A673 (cell line): Measurements from ENCODE around the gene ADAM12. TPM values are rescaled to one million over a fixed set of nuclear protein-coding genes. Genes with fewer than 3 reads are reported as not detected.

Experiments
- BruUV-seq: library from RNA; stranded (reverse); fragments of 400-500 nt; replicated peaks from 2 replicates; lab custom pipeline; 2021; lab: Mats Ljungman, UMichigan
- CTCF ChIA-PET: fragments of 300-600 bp; sonication (Branson Sonifier 250); formaldehyde crosslinking; loops from one replicate; lab custom pipeline; 2022; ENCODE audit warnings: antibody characterized with exemption; lab: Charles Lee
- POLR2A ChIA-PET: fragments of 300-600 bp; sonication (Branson Sonifier 250); formaldehyde crosslinking; loops from one replicate; lab custom pipeline; 2022; ENCODE audit warnings: antibody characterized with exemption; ENCODE audit not compliant: low non-redundant PET; lab: Charles Lee
- DNase-seq: peaks from one replicate; pipeline ENCODE4 v3.0.0-alpha.2; 2015; ENCODE audit warnings: low spot score
- H3K27ac ChIP-seq: fragments of 200-600 bp; sonication (generic); 2 replicates; pipeline ENCODE4 v1.5.1; 2016; ENCODE audit warnings: mixed run types, low read depth, mild to moderate bottlenecking, mixed read lengths, antibody characterized with exemption, low read length; ENCODE audit not compliant: poor library complexity, severe bottlenecking
- H3K27me3 ChIP-seq: fragments of 200-600 bp; sonication (generic); replicated peaks from 2 replicates; pipeline ENCODE4 v1.6.1; 2017; ENCODE audit warnings: mixed run types, low read depth, mild to moderate bottlenecking, mixed read lengths, antibody characterized with exemption, low read length; ENCODE audit not compliant: insufficient read depth, poor library complexity
- H3K36me3 ChIP-seq: fragments of 200-600 bp; sonication (generic); 2 replicates; pipeline ENCODE4 v1.6.1; 2016; ENCODE audit warnings: mixed run types, mild to moderate bottlenecking, mixed read lengths, antibody characterized with exemption, low read length; ENCODE audit not compliant: insufficient read depth, poor library complexity, severe bottlenecking
- H3K4me1 ChIP-seq: fragments of 200-600 bp; sonication (generic); 2 replicates; pipeline ENCODE4 v1.6.1; 2017; ENCODE audit warnings: mixed run types, mild to moderate bottlenecking, mixed read lengths, antibody characterized with exemption, low read length; ENCODE audit not compliant: insufficient read depth, poor library complexity, severe bottlenecking
- H3K4me3 ChIP-seq: fragments of 200-600 bp; sonication (generic); 2 replicates; pipeline ENCODE4 v1.5.1; 2016; ENCODE audit warnings: low read depth, mixed run types, mild to moderate bottlenecking, mixed read lengths, low read length; ENCODE audit not compliant: poor library complexity, severe bottlenecking
- H3K9me3 ChIP-seq: fragments of 200-600 bp; sonication (generic); 2 replicates; pipeline ENCODE4 v1.6.1; 2016; ENCODE audit warnings: mixed run types, low read depth, mild to moderate bottlenecking, mixed read lengths, antibody characterized with exemption, low read length; ENCODE audit not compliant: poor library complexity, severe bottlenecking
- CTCF ChIP-seq: fragments of 300-800, 200-600 bp; sonication (generic); conservative IDR thresholded peaks from 2 replicates; pipeline ENCODE4 v1.5.1; 2017; ENCODE audit warnings: low read depth, mild to moderate bottlenecking, antibody characterized with exemption, low read length, moderate library complexity, mixed read lengths
- EZH2 ChIP-seq: fragments of 200-600 bp; sonication (generic); IDR thresholded peaks from 2 replicates; pipeline ENCODE4 v1.6.1; 2017; ENCODE audit warnings: borderline replicate concordance, low read depth, mild to moderate bottlenecking, mixed read lengths, antibody characterized with exemption, low read length; ENCODE audit not compliant: poor library complexity, severe bottlenecking
- intact Hi-C: fragments of 100-400 bp; cut with micrococcal nuclease; formaldehyde crosslinking; loops from one replicate; pipeline ENCODE4 v1.10.0; 2022; ENCODE audit not compliant: unreplicated experiment
- total RNA-seq: library from RNA; stranded (reverse); gene quantifications from 2 replicates; pipeline ENCODE4 v1.2.3, GENCODE V29; 2021

The ADAM12 gene
- total RNA-seq, 1 experiment from 2014 or later = 0.17 TPM

- Histone ChIP-seq H3K9me3 (no peaks in the 10 kb centered on the region), H3K27me3 (no peaks in the 10 kb centered on the region), H3K4me1 (no peaks in the 10 kb centered on the region), H3K36me3 (no peaks in the 10 kb centered on the region), H3K27ac (no peak overlapping the region), H3K4me3 (no peak overlapping the region)
- no peak for TF ChIP-seq EZH2
- DNase-seq = no peak
- POLR2A ChIA-PET = no interaction called here
- CTCF ChIA-PET = no interaction called here
- intact Hi-C loops = no loop called here
- no TSS peak for BruUV-seq
These were observed 197.1 kb downstream of the ADAM12 start for GRCh38 chr10:126191192-126191591.

GRCh38 chr10:126188679-126189200 is 199.5 kb downstream of the ADAM12 start:
- ChIA-PET CTCF (no interaction called here), POLR2A (no interaction called here)
- no peaks in the 10 kb centered on the region for H3K9me3 ChIP-seq
- no peak for TF ChIP-seq CTCF
- no peak for DNase-seq
- intact Hi-C loops = no loop called here
- BruUV-seq = no TSS peak
- H3K36me3 ChIP-seq = no peaks in the 10 kb centered on the region
- no peak overlapping the region for H3K27ac ChIP-seq
- no peaks in the 10 kb centered on the region for H3K4me1 ChIP-seq
- no peak overlapping the region for H3K4me3 ChIP-seq
- peaks cover 6% of the 10 kb centered on the region for H3K27me3 ChIP-seq

GRCh38 chr10:126187399-126187798 is 200.9 kb downstream of the ADAM12 start:
- Histone ChIP-seq H3K27ac (no peak overlapping the region), H3K27me3 (peaks cover 6% of the 10 kb centered on the region), H3K4me1 (no peaks in the 10 kb centered on the region), H3K9me3 (no peaks in the 10 kb centered on the region), H3K4me3 (no peak overlapping the region), H3K36me3 (no peaks in the 10 kb centered on the region)
- POLR2A ChIA-PET = no interaction called here
- intact Hi-C loops = no loop called here
- no peak for DNase-seq
- TF ChIP-seq CTCF (no peak), EZH2 (no peak)
- CTCF ChIA-PET = interaction anchor here (0.6 kb wide), 1 partner anchor 17 kb away, joined by 3 read pairs; no protein-coding TSS in a partner anchor
- no TSS peak for BruUV-seq

GRCh38 chr10:126186766-126187165 is 201.5 kb downstream of the ADAM12 start:
- Histone ChIP-seq H3K36me3 (no peaks in the 10 kb centered on the region), H3K27me3 (peaks cover 6% of the 10 kb centered on the region), H3K4me1 (no peaks in the 10 kb centered on the region), H3K9me3 (no peaks in the 10 kb centered on the region), H3K4me3 (no peak overlapping the region), H3K27ac (no peak overlapping the region)
- no peak for DNase-seq
- TF ChIP-seq CTCF (no peak), EZH2 (no peak)
- intact Hi-C loops = no loop called here
- no TSS peak for BruUV-seq
- ChIA-PET POLR2A (no interaction called here), CTCF (no interaction called here)
